Activated CD4-positive, alpha-beta T cell treated with anti-CD3 and anti-CD28 coated beads for 1 hour (primary cell): ENCODE data around the gene LGALS1.
"Not testable (repeated sequence)": the region's sequence is repeated elsewhere in the genome, so short reads cannot be mapped to it uniquely, and the experiment has no call there.

ENCODE experiments used
- DNase-seq: peaks from one replicate; pipeline ENCODE4 v3.0.0-alpha.2; 2020

Gene LGALS1

DNA sequence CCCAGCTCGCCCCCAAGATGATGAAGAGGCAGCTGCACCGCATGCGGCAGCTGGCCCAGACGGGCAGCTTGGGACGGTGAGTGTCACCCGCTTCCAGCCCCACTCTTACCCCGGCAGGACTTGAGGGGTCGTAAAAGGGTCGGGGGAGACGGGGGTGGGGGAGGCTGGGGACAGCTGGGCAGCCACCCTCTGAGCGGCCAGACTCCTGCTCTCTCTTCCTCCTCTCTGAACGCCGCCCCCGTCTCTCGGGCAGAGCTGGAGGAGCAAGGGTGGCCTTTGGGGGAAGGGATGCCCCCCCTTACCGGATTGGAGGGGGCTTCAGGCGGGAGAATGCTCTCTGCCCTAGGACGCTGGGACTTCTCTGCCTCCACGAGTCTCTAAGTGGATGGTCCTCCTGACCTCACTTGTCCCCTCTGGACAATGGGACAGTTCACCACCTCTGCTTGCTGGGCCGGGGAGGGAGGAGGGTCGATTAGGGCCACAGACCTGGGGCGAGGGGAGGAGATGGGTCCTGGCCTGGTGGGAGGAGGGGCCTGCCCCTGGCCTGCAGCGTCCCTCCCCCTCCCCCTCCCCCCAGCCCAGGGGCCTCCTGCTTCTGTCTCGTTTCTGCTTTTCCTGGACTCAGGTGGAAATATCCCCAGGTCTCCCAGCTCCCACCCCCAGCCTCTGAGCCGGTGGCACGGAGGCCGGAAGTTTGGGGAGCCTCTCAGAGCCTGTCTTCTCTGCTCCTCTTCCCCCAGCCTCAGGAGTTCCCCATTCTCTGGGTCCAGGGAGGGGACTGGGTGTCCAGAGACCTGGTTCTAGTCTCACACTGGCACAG lies 35.5 kb upstream of the LGALS1 start:
- DNase-seq: no peak

DNA sequence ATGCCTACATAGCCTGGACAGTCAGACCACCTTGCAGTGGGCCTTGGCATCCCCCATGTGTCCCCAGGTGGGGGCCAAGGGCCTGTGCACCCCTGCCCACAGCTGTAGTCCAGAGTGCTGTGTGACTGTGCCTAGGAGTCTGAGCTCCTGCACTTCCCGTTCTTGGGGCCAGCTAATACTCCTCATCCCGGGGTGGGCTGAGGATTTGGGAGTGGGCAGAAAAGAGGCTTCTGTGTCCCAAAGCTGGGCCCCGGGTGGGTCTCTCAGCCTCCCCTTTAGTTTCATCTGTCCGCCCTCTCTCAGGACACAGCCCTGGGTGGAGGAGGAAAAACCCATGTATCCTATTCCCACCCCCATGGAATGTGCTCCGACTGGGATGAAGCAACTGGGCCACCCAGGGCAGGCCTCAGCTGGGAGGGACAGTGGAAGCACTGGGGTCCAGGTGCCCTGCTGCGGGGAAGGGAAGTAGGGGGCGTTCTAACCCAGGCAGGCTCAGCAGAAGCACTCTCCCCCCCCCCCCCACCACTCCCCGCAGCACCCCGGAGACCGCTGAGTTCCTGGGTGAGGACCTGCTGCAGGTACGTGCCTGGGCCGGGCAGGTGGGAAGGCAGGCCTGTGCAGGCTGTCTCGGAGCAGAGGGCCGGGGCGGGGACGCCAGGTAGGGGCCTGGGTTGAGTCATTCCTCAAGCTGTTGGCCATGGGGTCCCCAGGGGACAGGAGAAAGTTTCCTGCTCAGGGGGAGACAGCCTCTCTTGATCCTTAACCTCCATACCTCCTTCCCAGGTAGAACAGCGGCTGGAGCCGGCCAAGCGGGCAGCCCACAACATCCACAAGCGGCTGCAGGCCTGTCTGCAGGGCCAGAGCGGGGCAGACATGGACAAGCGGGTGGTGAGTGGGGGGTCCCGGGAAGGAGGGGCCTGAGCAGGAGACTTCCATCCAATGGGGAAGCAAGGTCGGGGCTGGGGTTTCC lies 34.6 kb upstream of the LGALS1 start:
- no peak for DNase-seq

DNA sequence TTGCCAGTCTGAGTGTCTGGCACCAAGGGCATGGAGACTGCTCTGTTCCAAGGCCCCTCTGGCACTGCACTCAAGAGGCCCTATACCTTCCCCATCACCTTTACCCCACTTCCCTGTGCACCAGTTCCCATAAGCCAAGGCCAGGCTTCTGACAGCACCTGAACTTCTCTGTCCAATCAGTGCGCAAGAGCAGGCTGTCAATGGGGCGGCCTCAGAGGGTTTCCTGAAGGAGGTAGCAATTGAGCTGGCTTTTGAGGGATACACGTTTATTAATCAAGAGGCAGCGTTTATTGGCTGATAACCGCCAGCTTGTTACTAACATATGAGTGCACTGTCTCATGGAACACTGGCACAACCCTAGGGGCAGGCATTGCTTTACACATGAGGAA lies 33.9 kb upstream of the LGALS1 start:
- DNase-seq: no peak

DNA sequence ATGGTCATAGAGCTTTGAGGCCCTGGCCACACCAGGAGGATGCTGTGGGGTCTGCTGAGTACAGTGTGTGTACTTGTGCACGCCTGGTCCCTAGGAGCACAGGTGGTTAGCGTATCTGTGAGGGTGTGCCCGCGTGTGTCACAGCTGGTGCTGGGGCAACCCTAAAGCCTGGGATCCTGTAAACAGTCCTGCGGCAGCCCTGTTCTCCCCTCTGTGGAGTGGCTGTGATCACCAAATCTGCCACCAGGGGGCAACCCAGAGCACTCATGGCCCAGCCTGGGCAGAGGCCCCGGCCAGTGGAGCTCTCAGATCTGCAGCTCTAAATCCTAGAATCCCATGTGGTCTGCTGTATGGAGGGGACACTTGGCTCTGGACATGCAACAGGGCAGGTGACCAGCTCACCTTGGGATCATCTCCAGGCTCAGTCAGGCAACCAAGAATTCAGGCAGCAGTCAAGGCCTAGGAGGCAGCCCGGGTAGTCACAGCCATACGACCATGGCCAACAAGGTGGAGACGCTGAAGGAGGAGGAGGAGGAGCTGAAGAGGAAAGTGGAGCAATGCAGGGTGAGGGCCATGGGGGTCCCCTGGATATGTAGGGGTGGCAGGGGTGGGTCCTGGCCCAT lies 32.1 kb upstream of the LGALS1 start:
- peak; percentile 79 for DNase-seq

DNA sequence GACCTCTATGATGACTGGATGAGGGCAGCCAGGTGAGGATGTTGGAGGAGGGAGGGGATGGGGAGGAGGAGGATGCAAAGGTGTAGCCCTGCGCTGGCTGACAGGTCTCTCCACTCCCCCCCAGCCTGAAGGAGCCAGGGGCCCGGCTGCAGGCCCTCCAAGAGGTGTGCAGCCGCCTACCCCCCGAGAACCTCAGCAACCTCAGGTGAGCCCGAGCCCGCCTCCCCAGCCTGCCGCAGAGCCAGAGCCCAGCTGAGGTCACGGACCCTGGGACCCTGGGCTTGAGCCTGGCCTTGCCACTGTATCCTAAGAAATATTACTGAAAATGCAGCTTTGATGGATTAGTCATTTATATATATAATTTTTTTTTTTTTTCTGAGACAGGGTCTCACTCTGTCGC lies 28.1 kb upstream of the LGALS1 start:
- no peak for DNase-seq

DNA sequence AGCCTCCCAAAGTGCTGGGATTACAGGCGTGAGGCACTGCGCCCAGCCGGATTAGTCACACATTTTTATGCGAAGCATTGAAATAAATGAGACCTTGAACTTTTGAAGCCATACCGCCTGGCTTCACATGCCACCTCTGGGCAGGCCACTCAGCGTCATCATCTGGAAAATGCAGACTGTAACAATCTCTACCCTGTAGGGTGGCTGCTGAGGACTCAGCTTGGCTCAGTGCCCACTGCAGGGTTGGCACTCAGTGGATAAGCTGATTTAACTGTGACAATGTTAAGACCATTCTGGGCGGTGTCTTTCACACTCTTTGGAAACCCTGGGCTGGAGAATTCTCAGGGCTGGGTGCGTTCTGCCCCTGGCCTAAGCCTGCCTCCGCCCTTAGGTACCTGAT lies 27.5 kb upstream of the LGALS1 start:
- no peak for DNase-seq

DNA sequence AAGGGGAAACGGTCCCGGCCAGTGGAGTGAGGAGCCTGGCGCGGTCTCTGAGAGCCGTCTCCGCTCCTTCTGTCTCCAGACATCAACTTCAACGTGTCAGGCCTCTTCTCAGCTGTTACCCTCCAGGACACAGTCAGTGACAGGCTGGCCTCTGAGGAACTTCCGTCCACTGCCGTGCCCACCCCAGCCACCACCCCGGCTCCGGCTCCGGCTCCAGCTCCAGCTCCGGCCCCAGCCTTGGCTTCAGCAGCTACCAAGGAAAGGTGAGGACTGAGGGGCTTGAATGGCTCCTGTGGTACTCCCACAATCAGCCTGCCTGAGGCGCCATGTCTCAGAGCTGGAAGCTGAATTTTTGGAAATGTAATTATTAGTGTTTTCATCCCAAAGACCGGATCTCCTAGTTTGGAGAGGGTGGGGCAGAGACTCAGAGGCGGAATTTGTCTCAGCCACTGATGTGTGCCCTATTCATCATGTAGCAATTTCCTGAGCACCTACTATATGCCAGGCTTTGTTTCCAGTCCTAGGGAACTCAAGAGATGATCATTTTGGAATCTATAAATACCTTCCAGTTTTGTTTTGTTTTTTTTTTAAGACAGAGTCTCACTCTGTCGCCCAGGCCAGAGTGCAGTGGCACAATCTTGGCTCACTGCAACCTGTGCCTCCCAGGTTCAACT lies 24.8 kb upstream of the LGALS1 start:
- no peak for DNase-seq

DNA sequence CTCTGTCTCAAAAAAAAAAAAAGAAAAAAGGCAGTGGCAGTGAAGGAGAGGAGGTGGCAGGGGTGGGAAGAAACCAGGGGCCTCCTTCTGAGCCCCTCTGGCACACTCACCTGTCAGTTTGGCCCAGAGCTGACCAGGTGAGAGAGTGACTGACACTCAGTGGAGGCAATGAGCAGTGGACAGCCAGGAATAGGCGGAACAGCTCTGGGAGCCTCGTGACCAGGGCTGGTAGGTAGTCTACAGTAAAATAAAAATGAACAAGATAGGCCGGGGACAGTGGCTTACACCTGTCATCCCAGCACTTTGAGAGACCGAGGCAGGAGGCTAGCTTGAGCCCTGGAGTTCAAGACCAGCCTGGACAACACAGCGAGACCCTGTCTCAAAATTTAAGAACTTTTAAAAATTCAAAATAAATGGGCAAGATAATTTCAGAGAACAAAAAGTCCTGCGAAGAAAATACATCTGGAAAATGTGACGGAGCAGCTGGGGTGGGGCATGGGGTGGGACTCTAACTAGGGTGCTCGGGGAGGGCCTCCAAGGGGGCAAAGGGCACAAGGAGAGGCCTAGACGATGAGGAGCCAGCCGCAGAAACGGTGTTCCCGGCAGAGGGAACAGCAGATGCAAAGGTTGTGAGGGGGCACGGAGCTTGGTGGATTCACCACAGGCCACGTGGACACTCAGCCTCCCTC lies 20.7 kb upstream of the LGALS1 start:
- DNase-seq: no peak

DNA sequence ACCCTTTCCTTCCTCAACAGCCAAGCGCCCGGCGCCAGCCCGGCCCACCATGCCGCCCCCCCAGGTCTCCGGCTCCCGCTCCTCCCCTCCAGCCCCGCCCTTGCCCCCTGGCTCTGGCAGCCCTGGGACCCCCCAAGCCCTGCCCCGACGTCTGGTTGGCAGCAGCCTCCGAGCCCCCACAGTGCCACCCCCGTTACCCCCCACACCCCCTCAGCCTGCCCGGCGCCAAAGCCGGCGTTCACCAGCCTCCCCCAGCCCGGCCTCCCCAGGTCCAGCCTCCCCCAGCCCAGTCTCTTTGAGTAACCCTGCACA lies 20.2 kb upstream of the LGALS1 start:
- DNase-seq: no peak

DNA sequence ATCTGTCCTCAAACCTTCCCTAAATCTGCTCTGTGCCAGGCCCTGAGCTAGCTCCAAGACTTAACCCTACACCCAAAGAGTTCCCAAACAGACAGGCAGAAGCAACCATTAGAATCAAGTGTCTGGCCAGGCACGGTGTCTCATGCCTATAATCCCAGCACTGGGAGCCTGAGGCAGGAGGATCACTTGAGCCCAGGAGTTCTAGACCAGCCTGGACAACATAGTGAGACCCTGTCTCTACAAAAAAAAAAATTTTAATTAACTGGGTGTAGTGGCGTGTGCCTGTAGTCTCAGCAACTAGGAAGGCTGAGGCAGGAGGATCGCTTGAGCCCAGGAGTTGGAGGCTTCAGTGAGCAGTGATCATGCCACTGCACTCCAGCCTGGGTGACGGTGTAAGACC lies 18.9 kb upstream of the LGALS1 start:
- not testable (repeated sequence) for DNase-seq

DNA sequence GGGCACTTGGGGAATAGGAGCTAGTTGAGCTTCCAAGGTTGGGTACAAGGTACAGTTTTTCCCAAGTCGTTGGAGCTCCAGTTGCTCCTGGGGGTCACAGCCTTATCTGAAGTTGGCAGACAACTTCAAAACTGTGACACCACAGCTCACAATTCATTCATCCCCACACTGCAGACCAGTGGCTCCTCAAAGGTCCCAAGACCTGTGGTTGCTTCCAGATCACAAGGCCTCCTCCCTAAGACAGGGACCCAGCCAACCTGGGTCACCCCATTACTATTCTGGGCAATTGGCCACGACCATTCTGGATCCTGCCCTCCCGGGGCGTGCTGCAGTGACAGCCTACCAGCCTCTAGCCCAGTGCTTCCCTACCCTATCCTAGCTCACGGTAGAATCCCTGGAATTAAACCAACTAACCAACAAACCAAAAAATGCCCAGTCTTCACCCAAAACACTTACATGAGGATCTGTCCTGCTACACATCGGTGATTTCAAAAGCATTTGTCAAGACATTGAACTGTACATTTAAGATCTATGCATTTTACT lies 17.8 kb upstream of the LGALS1 start:
- DNase-seq: no peak

DNA sequence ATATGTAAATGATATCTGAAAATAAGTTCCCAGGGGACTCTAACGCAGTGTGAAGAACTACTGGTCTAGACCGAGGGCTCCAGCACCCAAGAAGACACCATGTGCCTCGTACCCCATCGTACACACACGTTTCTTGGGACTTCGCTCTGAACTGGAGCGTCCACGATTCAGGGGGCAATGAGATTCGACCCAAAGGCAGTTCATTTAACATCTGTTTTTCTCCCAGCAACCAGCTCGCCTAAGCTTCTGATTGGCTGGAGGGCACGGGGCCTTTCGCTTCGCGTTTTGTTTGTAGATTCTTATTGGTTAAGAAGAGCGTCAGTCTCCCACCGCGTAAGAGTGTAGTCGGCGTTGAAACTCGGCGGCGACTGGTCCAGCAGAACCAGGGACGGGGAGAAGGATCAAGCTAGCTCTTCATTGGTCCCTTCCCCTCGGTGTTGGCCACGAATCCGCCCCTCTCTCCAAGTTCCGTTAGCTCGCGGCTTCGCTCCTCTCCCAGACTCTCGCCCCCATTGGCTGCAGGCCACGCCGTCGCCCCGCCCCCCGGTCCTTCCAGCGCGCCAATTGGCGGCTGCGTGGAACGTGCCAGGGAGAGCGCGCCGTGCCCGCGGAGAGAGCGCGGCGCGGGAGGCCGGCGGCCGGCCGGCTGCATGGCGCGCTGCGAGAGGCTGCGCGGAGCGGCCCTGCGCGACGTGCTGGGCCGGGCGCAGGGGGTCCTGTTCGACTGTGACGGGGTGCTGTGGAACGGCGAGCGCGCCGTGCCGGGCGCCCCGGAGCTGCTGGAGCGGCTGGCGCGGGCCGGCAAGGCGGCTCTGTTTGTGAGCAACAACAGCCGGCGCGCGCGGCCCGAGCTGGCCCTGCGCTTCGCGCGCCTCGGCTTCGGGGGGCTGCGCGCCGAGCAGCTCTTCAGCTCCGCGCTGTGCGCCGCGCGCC lies 17.0 kb upstream of the LGALS1 start, which contains the start of gene PDXP:
TSS of gene PDXP (plus strand) at position 591 of the 933 bp plus-strand sequence. CDS start at position 651, 60 bp downstream.
- peak; percentile 96 for DNase-seq

DNA sequence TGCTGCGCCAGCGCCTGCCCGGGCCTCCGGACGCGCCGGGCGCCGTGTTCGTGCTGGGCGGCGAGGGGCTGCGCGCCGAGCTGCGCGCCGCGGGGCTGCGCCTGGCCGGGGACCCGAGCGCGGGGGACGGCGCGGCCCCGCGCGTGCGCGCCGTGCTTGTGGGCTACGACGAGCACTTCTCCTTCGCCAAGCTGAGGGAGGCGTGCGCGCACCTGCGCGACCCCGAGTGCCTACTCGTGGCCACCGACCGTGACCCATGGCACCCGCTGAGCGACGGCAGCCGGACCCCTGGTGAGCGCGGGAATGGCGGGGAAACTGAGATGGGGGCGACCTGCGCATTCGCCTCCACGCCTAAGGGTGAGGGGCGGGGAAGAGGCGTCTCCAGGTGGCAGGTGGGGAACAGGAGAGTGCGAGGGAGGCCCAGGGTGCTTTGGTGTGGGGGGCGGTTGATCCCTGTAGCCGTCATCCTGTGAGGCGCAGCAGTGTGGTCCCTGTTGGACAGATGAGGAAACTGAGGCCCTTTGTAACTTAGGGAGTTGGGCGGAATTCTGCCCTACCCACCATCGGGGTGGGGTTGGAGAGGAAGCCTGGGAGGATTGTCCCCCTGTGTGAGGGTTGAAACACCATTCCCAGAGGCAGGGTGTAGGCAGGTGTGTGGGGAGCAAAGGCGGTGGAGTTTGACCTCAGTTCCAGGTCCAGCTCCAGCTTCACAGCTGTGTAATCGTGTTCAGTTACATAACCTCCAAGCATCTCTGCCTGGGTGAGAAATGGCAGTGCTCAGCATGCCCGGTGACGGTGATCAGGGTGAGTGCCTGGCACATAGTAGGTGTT lies 16.2 kb upstream of the LGALS1 start:
- DNase-seq: no peak

DNA sequence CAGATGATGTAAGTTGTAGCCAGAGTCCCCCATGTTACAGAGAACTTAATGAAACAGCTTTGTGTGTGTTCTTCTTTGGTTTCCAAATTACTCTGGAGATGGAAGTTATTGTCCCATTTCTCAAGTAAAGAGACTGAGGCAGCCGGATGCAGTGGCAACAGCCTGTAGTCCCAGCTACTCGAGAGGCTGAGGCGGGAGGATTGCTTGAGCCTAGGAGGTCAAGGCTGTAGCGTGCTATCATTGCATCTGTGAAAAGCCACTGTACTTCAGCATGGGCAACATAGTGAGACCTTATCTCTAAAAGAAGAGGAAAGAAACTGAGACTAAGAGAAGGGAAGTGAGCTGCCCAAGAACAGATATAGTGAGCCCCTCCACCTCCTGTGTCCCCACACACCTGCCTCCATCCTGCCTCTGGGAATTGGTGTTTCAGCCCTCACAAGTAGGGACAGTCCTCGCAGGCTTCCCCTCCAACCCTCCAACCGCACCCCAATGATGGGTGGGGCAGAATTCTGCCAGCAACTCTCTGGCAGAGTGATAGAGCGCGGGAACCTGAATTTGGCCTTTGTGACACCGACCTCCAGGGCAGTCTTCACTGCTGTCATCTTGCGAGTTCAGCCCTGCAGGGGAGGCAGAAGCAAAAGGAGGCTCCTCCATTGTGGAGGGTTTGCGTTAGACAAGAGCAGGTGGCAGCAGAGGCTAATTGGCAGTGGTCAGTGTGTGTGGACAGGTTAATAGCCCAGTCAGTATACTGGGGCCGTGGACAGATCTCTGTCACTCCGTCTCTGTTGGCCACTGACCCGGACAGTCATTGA lies 15.3 kb upstream of the LGALS1 start:
- DNase-seq: no peak

DNA sequence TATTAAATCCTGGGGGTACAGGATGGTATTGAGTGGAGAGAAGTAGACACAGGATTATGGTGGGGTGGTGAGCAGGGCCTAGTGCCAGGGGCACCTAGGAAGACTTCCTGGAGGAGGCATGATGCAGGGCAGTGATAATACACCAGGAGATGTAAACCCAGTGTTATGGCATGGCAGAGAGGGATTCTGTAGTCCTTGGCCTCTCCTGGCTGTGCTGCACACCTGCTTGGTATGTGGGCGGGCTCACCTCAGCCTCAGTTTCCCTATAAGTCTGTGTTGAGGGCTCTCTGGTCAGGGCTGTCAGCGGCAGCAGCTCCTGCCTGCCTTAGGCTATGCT lies 14.8 kb upstream of the LGALS1 start:
- DNase-seq: no peak

DNA sequence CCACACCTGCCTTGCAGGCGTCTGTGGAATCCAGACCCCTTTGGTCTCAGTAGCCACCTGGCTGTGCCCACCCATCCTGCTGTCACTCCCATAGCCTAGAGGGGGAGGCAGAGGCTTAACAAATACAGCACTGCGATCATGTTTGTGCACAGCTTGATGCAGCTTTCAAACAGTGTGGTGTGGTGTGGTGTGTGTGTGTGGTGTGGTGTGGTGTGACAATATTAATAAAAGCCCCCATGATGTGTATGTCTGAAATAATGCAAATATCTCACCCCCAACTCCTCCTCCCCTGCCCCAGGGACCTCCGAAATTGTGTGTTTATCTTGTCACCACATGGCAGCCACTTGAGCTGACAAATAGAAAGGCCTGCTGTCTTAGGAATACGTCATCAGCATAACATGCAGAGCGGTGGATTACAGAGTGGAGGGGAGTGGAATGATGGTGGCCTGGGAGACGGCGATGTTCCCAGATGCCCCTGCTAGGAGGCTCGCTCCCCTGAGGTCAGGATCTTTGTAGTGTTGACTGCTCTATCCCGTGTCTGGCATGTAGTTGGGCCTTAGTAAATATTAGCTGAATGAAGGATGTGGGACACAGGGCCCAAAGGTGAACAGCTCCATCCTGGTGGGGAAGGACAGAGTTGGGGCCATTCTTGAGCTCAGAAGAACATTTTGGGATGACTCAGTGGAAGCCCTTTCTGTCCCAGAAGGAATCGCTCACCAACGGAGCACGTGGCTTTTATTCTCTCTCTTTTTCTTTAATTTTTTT lies 14.1 kb upstream of the LGALS1 start:
- DNase-seq: no peak

DNA sequence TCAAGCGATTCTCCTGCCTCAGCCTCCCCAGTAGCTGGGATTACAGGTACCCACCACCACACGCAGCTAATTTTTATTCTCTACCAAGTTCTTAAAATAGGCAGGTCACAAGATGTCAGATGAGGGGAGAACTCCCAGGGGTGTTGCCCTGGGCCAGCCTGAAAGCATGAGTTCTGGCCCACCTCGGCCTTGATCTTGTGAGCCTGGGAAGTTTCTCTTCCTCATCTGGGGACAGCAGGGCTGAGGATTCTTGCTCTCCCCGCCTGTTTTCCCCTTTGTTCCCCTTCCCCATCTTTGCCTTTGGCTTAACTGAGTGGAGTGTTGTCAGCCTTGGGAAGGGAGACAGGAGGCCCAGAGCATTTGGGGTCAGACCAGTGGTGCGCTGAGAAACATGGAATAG lies 13.4 kb upstream of the LGALS1 start:
- no peak for DNase-seq

DNA sequence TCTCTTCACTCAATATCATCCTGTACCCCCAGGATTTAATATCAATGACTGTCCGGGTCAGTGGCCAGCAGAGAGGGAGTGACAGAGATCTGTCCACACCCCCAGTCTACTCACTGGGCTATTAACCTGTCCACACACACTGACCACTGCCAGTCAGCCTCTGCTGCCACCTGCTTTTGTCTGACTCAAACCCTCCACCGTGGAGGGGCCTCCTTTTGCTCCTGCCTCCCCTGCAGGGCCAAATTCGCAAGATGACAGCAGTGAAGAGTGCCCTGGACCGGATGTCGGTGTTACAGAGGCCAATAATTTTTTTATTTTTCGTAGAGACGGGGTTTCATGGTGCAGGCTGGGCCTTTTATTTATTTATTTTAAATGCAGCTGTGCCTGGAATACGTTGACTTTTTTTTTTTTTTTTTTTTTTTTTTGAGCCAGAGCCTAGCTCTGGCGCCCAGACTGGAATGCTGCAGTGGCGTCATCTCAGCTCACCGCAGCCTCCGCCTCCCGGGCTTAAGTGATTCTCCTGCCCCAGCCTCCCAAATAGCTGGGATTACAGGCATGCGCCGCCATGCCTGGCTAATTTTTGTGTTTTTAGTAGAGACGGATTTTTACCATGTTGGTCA lies 11.8 kb upstream of the LGALS1 start:
- no peak for DNase-seq
